Kidney tubule cell (primary cell): ENCODE results near the gene MAST1.
"Not testable (repeated sequence)": the region's sequence is repeated elsewhere in the genome, so short reads cannot be mapped to it uniquely, and the experiment has no call there.

Experiments used
- DNase-seq: peaks from one replicate; pipeline ENCODE4 v3.0.0-alpha.2; 2018; ENCODE audit warnings: low spot score

MAST1 gene

DNA sequence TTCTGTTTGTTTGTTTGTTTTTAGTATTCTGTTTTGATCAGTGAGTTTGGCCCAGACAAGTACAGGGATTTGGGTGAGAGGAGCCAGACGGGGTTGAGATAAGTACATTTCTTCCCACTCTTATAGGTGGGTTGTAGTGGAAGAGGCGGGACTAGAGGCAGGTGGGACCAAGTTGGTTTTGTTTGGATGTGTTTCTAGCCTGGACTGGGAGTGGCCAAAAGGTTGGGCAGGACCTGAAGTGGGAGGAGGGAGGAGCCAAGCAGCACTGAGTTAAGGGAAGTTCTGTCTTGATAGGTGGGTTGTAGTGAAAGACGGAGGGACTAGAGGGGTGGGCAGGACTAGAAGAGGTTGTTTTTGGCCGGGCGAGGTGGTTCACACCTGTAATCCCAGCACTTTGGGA lies 33.9 kb downstream of the MAST1 start:
- DNase-seq: no peak

DNA sequence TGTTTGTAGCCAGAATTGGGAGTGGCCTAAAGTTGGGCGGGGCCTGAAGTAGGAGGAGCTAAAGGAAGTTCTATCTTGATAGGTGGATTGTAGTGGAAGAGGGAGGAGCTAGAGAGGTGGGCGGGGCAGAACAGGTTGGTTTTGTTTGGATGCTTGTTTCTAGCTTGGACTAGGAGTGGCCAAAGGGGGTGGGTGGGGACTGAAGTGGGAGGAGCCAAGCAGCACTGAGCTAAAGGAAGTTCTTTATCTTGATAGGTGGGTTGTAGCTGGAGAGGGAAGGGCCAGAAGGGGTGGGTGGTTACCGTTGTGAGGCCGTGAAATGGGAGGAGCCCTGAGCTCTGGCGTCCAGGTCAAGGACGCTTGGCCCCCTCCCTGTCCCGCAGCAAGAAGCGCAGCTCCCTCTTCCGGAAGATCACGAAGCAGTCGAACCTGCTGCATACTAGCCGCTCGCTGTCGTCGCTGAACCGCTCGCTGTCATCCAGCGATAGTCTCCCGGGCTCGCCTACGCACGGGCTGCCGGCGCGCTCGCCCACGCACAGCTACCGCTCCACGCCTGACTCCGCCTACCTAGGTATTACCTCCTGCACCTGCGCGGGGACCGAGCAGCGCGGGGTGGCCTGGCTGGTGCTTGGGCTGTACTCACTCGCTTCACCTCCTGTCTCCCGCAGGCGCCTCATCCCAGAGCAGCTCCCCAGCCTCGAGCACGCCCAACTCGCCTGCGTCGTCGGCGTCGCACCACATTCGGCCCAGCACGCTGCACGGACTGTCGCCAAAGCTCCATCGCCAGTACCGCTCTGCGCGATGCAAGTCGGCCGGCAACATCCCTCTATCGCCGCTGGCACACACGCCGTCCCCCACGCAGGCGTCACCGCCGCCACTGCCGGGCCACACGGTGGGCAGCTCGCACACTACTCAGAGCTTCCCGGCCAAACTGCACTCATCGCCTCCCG lies 34.9 kb downstream of the MAST1 start:
- DNase-seq: peak; percentile 67

- no peak for DNase-seq
Measured at GRCh38 chr19:12873891-12874745, 35.8 kb downstream of the MAST1 start.

DNA sequence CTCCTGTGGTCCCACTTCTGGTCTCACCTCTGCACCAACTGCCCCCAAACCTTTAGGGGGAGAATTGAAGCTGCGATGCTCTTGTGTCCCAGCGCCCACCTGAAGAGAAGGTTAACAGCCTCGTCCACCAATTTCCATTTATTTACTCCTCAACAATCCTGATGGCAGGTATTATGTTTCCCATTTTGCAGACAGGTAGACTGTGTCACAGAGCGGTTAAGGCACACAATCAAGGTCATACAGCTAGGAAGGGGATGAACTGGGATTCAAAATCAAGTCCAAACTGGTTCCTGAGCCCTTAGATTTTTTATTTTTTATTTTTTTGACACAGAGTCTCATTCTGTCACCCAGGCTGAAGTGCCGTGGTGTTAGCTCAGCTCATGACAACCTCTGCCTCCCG lies 36.8 kb downstream of the MAST1 start:
- DNase-seq: no peak

GRCh38 chr19:12880551-12881171 lies 42.3 kb downstream of the MAST1 start:
- peak; percentile 25 for DNase-seq

DNA sequence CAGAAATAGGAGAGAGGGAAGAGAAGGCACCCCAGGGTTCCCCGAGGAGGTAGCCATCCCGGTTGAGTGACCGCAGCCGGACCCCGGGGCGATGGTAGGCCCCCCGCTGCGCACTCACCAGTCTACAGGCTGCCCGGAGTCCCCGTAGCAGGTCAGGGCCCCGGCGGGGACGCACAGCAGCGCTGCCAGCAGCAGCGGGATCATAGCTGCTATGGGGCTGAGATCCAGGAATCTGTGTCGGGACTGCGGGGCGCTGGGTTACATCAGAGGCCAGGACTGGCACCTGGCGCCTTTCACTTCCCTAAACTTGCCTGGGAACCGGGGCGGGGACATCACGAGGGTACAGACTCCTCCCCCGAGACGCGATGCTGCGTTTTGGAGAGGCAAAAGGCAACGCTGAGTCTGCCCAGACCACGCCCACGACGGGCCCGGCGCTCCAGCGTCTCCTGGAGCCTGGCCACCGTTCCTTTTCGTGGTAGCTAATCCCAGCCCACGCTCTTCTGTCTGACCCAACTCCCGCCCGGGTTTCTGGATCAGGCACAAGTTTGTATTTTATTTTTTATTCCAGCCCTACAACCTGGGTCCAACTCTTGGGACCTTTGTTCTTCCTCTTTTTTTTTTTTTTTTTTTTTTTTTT lies 43.0 kb downstream of the MAST1 start, which contains the start of gene DNASE2:
Gene DNASE2 (minus strand): TSS at position 278 of the 637 bp plus-strand sequence. CDS start 74 bp downstream, at position 204.
- DNase-seq: peak; percentile 93

GRCh38 chr19:12882589-12882988 lies 44.3 kb downstream of the MAST1 start:
- no peak for DNase-seq

DNA sequence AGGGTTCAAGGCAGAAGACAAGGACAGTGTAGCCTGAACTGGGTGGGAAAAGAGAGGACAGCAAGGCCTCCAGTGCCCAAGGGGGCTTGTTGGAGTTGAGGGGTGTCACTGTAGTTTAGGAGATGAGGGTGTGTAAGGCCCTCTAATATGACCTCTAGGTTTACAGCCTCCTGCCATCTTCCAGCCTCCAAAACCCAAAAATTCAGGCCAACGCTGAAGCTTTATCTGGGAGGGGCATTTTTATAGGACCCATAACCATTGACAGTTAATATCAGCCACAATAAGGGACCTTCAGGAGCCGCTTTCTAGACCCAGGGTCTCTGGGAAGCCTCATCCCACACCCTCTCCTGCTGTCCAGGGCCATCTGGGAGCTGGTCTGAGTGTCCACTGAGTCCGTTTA lies 45.9 kb downstream of the MAST1 start:
- no peak for DNase-seq

- no peak for DNase-seq
Measured at GRCh38 chr19:12884627-12884925, 46.3 kb downstream of the MAST1 start.

GRCh38 chr19:12884926-12885748 lies 46.8 kb downstream of the MAST1 start:
- DNase-seq: peak; percentile 82

DNA sequence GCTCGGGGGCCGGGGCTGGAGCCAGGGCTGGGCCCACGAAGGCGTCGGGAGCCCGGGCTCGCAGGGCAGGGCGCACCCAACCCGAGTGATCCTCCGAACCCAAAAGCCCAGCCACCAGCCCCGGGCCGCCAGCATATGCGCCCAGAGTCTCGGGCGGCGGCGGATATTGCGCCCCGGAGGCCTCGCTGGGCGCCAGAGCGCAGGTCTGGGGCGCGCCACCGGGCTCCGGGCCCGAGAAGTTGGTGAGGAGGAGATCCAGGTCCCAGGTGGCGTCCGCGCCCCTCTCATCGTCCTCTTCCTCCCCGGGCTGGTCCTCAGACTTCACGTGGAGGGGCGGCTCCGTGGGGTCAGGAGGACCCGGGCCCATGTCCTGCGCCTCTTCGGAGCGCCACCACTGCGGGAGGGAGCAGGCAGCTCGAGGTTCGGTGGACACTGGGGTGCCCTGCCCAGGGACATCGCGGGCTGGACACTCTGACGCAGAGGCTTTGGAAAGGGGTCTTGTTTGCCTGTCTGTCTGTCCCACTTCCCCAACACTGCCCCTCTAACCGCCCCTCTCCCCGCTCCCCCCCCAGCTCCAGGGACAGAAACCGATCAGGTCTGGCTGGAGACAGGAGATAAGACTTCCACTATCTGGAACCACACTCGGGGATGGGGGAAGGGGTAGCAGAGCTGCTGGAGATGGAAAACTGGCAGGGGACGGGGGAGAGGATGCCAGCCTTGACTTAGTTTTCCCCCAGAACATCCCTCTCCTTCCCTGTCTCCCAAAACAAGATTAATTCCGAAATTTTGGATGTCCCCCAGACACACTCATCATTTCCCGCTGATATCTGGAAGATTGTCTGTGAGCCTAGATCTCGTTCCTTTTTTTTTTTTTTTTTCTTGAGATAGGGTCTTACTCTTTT lies 47.7 kb downstream of the MAST1 start:
- DNase-seq: no peak

DNA sequence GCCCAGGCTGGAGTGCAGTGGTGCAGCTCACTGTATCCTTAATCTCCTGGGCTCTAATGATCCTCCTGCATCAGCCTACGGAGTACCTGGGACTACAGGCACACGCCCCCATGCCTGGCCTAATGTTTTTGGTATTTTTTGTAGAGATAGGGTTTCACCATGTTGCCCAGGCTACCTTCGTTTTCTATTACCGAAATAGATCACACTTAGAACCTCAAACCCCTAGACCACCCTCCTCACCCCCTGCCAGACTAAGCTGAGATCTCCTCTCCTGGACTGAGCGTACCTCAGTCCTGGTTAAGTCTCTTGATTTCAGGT lies 48.3 kb downstream of the MAST1 start:
- no peak for DNase-seq

GRCh38 chr19:12886969-12887747 lies 48.8 kb downstream of the MAST1 start, which contains the start of gene KLF1:
TSS of gene KLF1 (minus strand) at chr19:12887201. CDS start at chr19:12887140, 61 bp downstream.
- no peak for DNase-seq

DNA sequence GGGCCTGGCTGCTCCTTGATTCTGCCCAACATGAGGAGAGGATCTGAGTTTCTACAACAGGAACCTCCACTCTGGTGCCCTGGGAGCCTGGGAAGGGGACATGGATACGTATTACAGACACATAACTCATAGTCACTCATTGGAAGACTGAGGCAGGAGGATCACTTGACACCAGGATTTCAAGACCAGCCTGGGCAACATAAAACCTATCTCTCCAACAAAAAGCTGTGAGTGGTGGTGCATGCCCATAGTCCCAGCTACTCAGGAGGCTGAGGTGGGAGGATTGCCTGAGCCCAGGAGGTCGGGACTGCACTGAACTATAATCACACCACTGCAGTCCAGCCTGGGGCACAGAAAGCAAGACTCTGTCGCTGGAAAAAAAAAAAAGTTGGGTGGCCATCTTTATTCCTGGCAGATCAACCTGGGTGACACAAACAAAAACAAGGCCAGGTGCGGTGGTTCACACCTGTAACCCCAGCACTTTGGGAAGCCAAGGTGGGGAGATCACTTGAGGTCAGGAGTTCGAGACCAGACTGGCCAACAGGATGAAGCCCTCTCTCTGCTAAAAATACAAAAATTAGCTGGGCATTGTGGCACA lies 49.8 kb downstream of the MAST1 start:
- no peak for DNase-seq

DNA sequence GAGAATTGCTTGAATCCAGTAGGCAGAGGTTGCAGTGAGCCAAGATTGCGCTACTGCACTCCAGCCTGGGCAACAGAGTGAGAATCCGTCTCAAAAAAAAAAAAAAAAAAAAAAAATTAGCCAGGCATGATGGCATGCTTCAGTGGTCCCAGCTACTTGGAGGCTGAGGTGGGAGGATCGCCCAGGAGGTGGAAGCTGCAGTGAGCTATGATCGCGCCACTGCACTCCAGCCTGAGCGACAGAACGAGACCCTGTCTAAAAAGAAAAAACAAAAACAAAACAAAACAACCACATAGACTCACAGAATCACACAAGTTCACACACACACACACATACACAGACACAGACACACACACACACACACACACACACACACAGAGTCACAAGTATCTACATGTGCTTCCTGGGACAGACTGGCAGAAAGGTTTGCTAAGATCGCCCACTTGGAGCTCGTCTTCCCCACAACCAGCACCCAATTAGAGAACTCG lies 52.0 kb downstream of the MAST1 start:
- not testable (repeated sequence) for DNase-seq

- DNase-seq: peak; percentile 99
Measured at GRCh38 chr19:12890787-12891552, 52.7 kb downstream of the MAST1 start, which contains the start of gene GCDH. TSS of gene GCDH (plus strand) at chr19:12891160. CDS start at chr19:12891305, 145 bp downstream.

DNA sequence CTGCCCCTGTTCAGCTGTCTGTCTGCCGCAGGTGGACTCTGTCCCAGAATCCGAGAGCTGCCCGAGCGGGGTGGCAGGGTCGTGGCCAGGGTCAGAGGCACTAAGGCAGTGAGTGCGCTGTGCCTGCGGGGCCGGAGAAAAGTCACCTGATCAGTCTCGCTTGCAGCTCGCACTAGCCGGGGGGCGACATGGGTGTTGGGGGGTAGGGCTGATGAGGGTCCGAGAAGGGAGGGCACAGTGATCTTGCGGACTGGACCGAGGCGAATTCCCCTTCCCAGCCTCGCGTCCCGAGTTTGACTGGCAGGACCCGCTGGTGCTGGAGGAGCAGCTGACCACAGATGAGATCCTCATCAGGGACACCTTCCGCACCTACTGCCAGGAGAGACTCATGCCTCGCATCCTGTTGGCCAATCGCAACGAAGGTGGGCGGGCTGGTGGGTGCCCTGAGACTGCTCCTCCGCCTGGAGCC lies 53.3 kb downstream of the MAST1 start:
- DNase-seq: peak; percentile 26

- no peak for DNase-seq
Measured at GRCh38 chr19:12893582-12893981, 55.3 kb downstream of the MAST1 start.
